Measurements from ENCODE around the gene SCART1. TPM values are rescaled to one million over a fixed set of nuclear protein-coding genes. Genes with fewer than 3 reads are reported as not detected.
"Not testable (repeated sequence)": the region's sequence is repeated elsewhere in the genome, so short reads cannot be mapped to it uniquely, and the experiment has no call there.

Gene SCART1
- total RNA-seq, 1 donor from 2014 or later = not detected

GRCh38 chr10:133466683-133467275 is 13.0 kb downstream of the SCART1 start:
- H3K4me3 ChIP-seq (ENCODE audit: low read depth, low read length) = no peak overlapping the region
- no peak for DNase-seq (ENCODE audit: low read depth)
- H3K27me3 ChIP-seq (ENCODE audit: control insufficient read depth, insufficient read depth, low read length) = peaks cover 6% of the 10 kb centered on the region
- TF ChIP-seq CTCF (IDR thresholded peaks at IDR 0.05; ENCODE audit: insufficient read depth, low read length, poor library complexity, severe bottlenecking) = no peak
- H3K36me3 ChIP-seq (ENCODE audit: control insufficient read depth, insufficient read depth, low read length) = no peaks in the 10 kb centered on the region

- TF ChIP-seq CTCF (IDR thresholded peaks at IDR 0.05; ENCODE audit: insufficient read depth, low read length, poor library complexity, severe bottlenecking) = no peak
- Histone ChIP-seq H3K27me3 (ENCODE audit: control insufficient read depth, insufficient read depth, low read length) (peaks cover 6% of the 10 kb centered on the region), H3K4me3 (ENCODE audit: low read depth, low read length) (no peak overlapping the region), H3K36me3 (ENCODE audit: control insufficient read depth, insufficient read depth, low read length) (no peaks in the 10 kb centered on the region)
- DNase-seq (ENCODE audit: low read depth) = no peak
Measured at GRCh38 chr10:133467286-133467911, 13.7 kb downstream of the SCART1 start.

GRCh38 chr10:133469205-133469604 is 15.5 kb downstream of the SCART1 start:
- DNase-seq (ENCODE audit: low read depth); H3K4me3 ChIP-seq (ENCODE audit: low read depth, low read length): not testable (repeated sequence)

GRCh38 chr10:133471300-133472109 is 17.8 kb downstream of the SCART1 start:
- TF ChIP-seq CTCF (IDR thresholded peaks at IDR 0.05; ENCODE audit: insufficient read depth, low read length, poor library complexity, severe bottlenecking) = no peak
- no peaks in the 10 kb centered on the region for H3K36me3 ChIP-seq (ENCODE audit: control insufficient read depth, insufficient read depth, low read length)
- no peaks in the 10 kb centered on the region for H3K27me3 ChIP-seq (ENCODE audit: control insufficient read depth, insufficient read depth, low read length)
- no peak for DNase-seq (ENCODE audit: low read depth)
- no peak overlapping the region for H3K4me3 ChIP-seq (ENCODE audit: low read depth, low read length)

More at GRCh38 chr10:133469205-133469604, 15.5 kb downstream of the SCART1 start:
- not testable (repeated sequence) for H3K27me3 ChIP-seq (ENCODE audit: control insufficient read depth, insufficient read depth, low read length); H3K36me3 ChIP-seq (ENCODE audit: control insufficient read depth, insufficient read depth, low read length)

GRCh38 chr10:133473270-133473669 is 19.5 kb downstream of the SCART1 start:
- H3K27me3 ChIP-seq (ENCODE audit: control insufficient read depth, insufficient read depth, low read length) = no peaks in the 10 kb centered on the region
- TF ChIP-seq CTCF (IDR thresholded peaks at IDR 0.05; ENCODE audit: insufficient read depth, low read length, poor library complexity, severe bottlenecking) = no peak
- no peaks in the 10 kb centered on the region for H3K36me3 ChIP-seq (ENCODE audit: control insufficient read depth, insufficient read depth, low read length)
- no peak overlapping the region for H3K4me3 ChIP-seq (ENCODE audit: low read depth, low read length)
- DNase-seq (ENCODE audit: low read depth) = no peak

GRCh38 chr10:133474027-133474426 is 20.3 kb downstream of the SCART1 start:
- no peak for TF ChIP-seq CTCF (IDR thresholded peaks at IDR 0.05; ENCODE audit: insufficient read depth, low read length, poor library complexity, severe bottlenecking)
- Histone ChIP-seq H3K4me3 (ENCODE audit: low read depth, low read length) (no peak overlapping the region), H3K36me3 (ENCODE audit: control insufficient read depth, insufficient read depth, low read length) (no peaks in the 10 kb centered on the region), H3K27me3 (ENCODE audit: control insufficient read depth, insufficient read depth, low read length) (no peaks in the 10 kb centered on the region)
- no peak for DNase-seq (ENCODE audit: low read depth)

Data from kidney epithelial cell (primary cell).